Measurements from ENCODE around the gene ARID5A. TPM values are rescaled to one million over a fixed set of nuclear protein-coding genes. Genes with fewer than 3 reads are reported as not detected.

The ARID5A gene
- total and polyA plus RNA-seq, 2 of the 13 experiments (the other 11 are each of a cell fraction or from before 2014, with no cell fraction given), result 6.0 to 9.5 TPM

DNA sequence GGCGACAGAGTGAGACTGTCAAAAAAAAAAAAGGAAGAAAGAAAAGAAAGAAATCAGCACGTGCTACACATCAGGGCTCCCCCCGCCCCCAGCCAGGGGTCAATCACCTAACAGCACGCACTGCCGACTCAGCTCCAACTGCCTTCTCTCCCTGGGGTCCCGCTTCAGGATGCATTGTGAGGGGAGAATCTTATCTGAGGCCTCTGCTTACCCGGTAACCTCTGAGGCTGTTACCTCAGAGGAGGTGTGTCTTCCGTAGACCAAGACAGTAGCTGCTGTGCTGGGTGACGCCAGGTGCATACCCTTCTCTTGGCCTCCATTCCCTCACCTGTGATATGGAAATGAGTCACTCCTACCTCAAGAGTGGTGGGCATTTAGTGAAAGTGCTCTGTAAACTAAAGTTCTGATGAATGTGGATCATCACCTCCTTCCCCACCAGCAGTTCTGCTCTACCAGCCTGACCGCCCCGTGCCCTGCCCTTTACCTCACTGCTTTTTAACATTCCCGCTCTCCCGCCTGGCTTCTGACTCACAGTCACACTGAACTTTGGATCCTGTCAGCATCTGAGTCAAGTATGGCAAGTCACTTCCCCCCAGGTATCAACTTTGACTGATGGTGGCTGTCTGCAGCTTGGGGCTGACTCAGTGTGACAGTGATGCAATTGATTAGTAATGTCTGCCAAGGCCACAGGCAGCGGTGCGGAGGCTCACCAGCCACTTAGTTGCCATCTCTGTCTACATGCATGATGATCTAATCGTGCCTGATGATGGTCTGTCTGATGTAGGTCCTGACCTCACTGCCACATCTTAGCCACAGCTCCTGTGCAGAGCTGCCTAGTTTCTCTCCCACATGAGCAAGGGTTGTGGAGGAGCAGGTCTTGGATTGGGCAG, 20.1 kb downstream of the ARID5A start:
- peak; percentile 99 for DNase-seq (ENCODE audit: low spot score)
- Histone ChIP-seq H3K4me2 (ENCODE audit: low read depth, low read length) (peak overlapping the region; percentile 97), H4K20me1 (ENCODE audit: insufficient read depth, low read length) (no peaks in the 10 kb centered on the region), H3K79me2 (ENCODE audit: insufficient read depth, low read length) (no peaks in the 10 kb centered on the region), H2AFZ (ENCODE audit: low read length) (peak overlapping the region; percentile 51), H3K4me3 (replicated peaks in 1 of 3; ENCODE audit: insufficient read depth in 1 of 3, low read depth in 2 of 3, low read length in 3 of 3) (peak overlapping the region; percentile 9 to 67 (median 35); a peak in 4 of 6 replicates), H3K27me3 (ENCODE audit: control insufficient read depth in 1 of 2, insufficient read depth in 2 of 2, low read length in 2 of 2) (no peaks in the 10 kb centered on the region), H3K9me3 (ENCODE audit: low read length) (no peaks in the 10 kb centered on the region), H3K9ac (ENCODE audit: insufficient read depth, low read depth, low read length) (peak overlapping the region; percentile 39), H3K27ac (ENCODE audit: extremely low read length, insufficient read depth, low read length) (peak overlapping the region; percentile 43), H3K36me3 (replicated peaks in 1 of 2; ENCODE audit: control insufficient read depth in 1 of 2, insufficient read depth in 2 of 2, low read length in 2 of 2) (no peaks in the 10 kb centered on the region), H3K4me1 (ENCODE audit: insufficient read depth, low read length) (peaks cover 58% of the 10 kb centered on the region)
- POLR2A ChIA-PET, result interaction anchor here (0.9 to 2.9 kb wide), 7 partner anchors 18 to 312 kb away, joined by 3 to 7 read pairs (median 3); partner anchors contain the start of gene CNNM4
- in situ Hi-C loops (cut with HindIII; ENCODE audit: extremely low pct_ligation_motif_present, low pct_unique_long_range_greater_than_20kb) (no loop called here), intact Hi-C loops (cut with micrococcal nuclease; ENCODE audit: unreplicated experiment) (no loop called here)
- peak; percentile 75 for ATAC-seq
- TSS peak; percentile 88 for BruUV-seq (replicated peaks)
- WGBS (ENCODE audit: low lambda C conversion rate), result 2% methylated on average over 15 of the region's 16 CpGs
- CTCF ChIA-PET (ENCODE audit: low intra/inter-chr PET ratio, low total read pairs), result no interaction called here
- FAIRE-seq, result peak; percentile 100
- peak; percentile 62; the same call in 1 of the 2 replicates for TF ChIP-seq ZFY (CRISPR knock-in tag; IDR thresholded peaks at IDR 0.05)
- TF ChIP-seq RFXAP (CRISPR knock-in tag; IDR thresholded peaks at IDR 0.05; ENCODE audit: borderline replicate concordance), result peak; percentile 82; the same call in 1 of the 2 replicates
- TF ChIP-seq, protein P1, sequence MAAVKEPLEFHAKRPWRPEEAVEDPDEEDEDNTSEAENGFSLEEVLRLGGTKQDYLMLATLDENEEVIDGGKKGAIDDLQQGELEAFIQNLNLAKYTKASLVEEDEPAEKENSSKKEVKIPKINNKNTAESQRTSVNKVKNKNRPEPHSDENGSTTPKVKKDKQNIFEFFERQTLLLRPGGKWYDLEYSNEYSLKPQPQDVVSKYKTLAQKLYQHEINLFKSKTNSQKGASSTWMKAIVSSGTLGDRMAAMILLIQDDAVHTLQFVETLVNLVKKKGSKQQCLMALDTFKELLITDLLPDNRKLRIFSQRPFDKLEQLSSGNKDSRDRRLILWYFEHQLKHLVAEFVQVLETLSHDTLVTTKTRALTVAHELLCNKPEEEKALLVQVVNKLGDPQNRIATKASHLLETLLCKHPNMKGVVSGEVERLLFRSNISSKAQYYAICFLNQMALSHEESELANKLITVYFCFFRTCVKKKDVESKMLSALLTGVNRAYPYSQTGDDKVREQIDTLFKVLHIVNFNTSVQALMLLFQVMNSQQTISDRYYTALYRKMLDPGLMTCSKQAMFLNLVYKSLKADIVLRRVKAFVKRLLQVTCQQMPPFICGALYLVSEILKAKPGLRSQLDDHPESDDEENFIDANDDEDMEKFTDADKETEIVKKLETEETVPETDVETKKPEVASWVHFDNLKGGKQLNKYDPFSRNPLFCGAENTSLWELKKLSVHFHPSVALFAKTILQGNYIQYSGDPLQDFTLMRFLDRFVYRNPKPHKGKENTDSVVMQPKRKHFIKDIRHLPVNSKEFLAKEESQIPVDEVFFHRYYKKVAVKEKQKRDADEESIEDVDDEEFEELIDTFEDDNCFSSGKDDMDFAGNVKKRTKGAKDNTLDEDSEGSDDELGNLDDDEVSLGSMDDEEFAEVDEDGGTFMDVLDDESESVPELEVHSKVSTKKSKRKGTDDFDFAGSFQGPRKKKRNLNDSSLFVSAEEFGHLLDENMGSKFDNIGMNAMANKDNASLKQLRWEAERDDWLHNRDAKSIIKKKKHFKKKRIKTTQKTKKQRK (IDR thresholded peaks at IDR 0.05; ENCODE audit: low read length), result no peak
- TF ChIP-seq RFXANK (CRISPR knock-in tag; IDR thresholded peaks at IDR 0.05), result peak; percentile 82; the same call in 1 of the 2 replicates
- TF ChIP-seq ZNF382 (CRISPR knock-in tag; IDR thresholded peaks at IDR 0.05; ENCODE audit: borderline replicate concordance), result no peak
- TF ChIP-seq PHF21A (CRISPR knock-in tag; IDR thresholded peaks at IDR 0.05), result peak; percentile 91
- TF ChIP-seq CCDC6 (CRISPR knock-in tag; IDR thresholded peaks at IDR 0.05), result no peak
- TF ChIP-seq, protein P2, sequence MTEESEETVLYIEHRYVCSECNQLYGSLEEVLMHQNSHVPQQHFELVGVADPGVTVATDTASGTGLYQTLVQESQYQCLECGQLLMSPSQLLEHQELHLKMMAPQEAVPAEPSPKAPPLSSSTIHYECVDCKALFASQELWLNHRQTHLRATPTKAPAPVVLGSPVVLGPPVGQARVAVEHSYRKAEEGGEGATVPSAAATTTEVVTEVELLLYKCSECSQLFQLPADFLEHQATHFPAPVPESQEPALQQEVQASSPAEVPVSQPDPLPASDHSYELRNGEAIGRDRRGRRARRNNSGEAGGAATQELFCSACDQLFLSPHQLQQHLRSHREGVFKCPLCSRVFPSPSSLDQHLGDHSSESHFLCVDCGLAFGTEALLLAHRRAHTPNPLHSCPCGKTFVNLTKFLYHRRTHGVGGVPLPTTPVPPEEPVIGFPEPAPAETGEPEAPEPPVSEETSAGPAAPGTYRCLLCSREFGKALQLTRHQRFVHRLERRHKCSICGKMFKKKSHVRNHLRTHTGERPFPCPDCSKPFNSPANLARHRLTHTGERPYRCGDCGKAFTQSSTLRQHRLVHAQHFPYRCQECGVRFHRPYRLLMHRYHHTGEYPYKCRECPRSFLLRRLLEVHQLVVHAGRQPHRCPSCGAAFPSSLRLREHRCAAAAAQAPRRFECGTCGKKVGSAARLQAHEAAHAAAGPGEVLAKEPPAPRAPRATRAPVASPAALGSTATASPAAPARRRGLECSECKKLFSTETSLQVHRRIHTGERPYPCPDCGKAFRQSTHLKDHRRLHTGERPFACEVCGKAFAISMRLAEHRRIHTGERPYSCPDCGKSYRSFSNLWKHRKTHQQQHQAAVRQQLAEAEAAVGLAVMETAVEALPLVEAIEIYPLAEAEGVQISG (CRISPR knock-in tag; IDR thresholded peaks at IDR 0.05), result peak; percentile 87
- TF ChIP-seq ZSCAN30 (CRISPR knock-in tag; IDR thresholded peaks at IDR 0.05), result peak; percentile 77; the same call in 1 of the 2 replicates
- peak; percentile 78; the same call in 1 of the 2 replicates for TF ChIP-seq SRY (CRISPR knock-in tag; IDR thresholded peaks at IDR 0.05)
- TF ChIP-seq, protein P3, sequence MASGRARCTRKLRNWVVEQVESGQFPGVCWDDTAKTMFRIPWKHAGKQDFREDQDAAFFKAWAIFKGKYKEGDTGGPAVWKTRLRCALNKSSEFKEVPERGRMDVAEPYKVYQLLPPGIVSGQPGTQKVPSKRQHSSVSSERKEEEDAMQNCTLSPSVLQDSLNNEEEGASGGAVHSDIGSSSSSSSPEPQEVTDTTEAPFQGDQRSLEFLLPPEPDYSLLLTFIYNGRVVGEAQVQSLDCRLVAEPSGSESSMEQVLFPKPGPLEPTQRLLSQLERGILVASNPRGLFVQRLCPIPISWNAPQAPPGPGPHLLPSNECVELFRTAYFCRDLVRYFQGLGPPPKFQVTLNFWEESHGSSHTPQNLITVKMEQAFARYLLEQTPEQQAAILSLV (CRISPR knock-in tag; IDR thresholded peaks at IDR 0.05; ENCODE audit: borderline replicate concordance), result peak; percentile 82; the same call in 1 of the 2 replicates
- TF ChIP-seq ZBTB1 (CRISPR knock-in tag; IDR thresholded peaks at IDR 0.05; ENCODE audit: borderline replicate concordance), result no peak
- TF ChIP-seq ZFP1 (CRISPR knock-in tag; IDR thresholded peaks at IDR 0.05), result no peak; the same call in 1 of the 2 replicates
